NB4 (cell line): ENCODE data around the gene FAM3D.

ENCODE experiments used
- POLR2A ChIP-seq: IDR thresholded peaks from 2 replicates; pipeline ENCODE4 v1.6.1; 2011; ENCODE audit warnings: mild to moderate bottlenecking; ENCODE audit not compliant: insufficient read length; ENCODE audit errors: extremely low read depth
- TF ChIP-seq, protein P1 (sequence below): IDR thresholded peaks from one replicate; pipeline ENCODE4 v1.5.1; 2012; ENCODE audit warnings: low read depth, low read length

DNA sequence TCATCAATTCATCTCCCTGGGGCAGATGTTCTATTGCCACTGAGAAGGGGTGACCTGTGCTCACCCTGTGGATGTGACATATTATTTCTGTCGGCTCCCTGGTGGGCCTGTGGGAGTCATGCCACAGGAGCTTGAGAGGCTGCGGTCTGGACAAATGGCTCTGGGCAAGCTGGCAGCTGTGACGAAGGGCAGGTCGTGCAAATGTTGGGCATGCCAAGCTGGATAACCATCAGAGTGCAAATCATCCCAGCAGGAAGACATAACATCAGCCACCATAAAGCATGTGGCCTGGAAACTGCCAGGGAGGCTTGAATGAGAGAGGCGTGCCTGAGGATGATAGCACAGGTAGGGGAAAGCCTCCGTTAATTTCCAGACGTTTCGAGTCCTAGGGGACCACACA is 45.3 kb upstream of the FAM3D start:
- TF ChIP-seq, protein P1, sequence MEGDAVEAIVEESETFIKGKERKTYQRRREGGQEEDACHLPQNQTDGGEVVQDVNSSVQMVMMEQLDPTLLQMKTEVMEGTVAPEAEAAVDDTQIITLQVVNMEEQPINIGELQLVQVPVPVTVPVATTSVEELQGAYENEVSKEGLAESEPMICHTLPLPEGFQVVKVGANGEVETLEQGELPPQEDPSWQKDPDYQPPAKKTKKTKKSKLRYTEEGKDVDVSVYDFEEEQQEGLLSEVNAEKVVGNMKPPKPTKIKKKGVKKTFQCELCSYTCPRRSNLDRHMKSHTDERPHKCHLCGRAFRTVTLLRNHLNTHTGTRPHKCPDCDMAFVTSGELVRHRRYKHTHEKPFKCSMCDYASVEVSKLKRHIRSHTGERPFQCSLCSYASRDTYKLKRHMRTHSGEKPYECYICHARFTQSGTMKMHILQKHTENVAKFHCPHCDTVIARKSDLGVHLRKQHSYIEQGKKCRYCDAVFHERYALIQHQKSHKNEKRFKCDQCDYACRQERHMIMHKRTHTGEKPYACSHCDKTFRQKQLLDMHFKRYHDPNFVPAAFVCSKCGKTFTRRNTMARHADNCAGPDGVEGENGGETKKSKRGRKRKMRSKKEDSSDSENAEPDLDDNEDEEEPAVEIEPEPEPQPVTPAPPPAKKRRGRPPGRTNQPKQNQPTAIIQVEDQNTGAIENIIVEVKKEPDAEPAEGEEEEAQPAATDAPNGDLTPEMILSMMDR: no peak
- no peak for TF ChIP-seq POLR2A
